A549 (cell line): ENCODE results near the gene ATP2C2. TPM values are rescaled to one million over a fixed set of nuclear protein-coding genes. Genes with fewer than 3 reads are reported as not detected.
"Not testable (repeated sequence)": the region's sequence is repeated elsewhere in the genome, so short reads cannot be mapped to it uniquely, and the experiment has no call there.

ENCODE experiments used
- ATAC-seq, 2 experiments: fragments of 200-7000 bp in 1 of 2; fragments of >200 bp in 1 of 2; cut with Nextera tagmentation in 1 of 2; cut with Tn5 transposase in 1 of 2; 3 replicates each; pipeline versions ENCODE4 v1.8.0 to v1.9.1; 2018 to 2020; ENCODE audit warnings: mild to moderate bottlenecking in 1 of 2, moderate library complexity in 1 of 2
- CTCF ChIA-PET: fragments of 300-600 bp; sonication (Branson Sonifier 250); formaldehyde crosslinking; extraction: SDS; loops from one replicate; lab custom pipeline; 2021; ENCODE audit warnings: antibody characterized with exemption, inconsistent platforms; lab: Yijun Ruan, JAX
- POLR2A ChIA-PET: fragments of 350-600 bp; formaldehyde crosslinking; extraction: SDS; loops from one replicate; lab custom pipeline; 2021; ENCODE audit warnings: antibody characterized with exemption, inconsistent platforms; lab: Yijun Ruan, JAX
- DNase-seq, 2 experiments: peaks; one replicate each; pipeline versions ENCODE4 v3.0.0 to v3.0.0-alpha.2; 2011 to 2016; ENCODE audit warnings: low read depth in 1 of 2, low spot score in 1 of 2
- FAIRE-seq: peaks from 2 replicates; lab custom pipeline; 2011; peaks lifted over from hg19 to GRCh38; lab: Jason Lieb, UNC
- H3K27ac ChIP-seq, 2 experiments: fragments of >200 bp; sonication (Bioruptor Twin); formaldehyde crosslinking; 3 replicates each; pipeline ENCODE4 v1.5.1; 2016 to 2017
- H3K4me1 ChIP-seq: fragments of >200 bp; sonication (Bioruptor Twin); formaldehyde crosslinking; 3 replicates; pipeline ENCODE4 v1.6.1; 2016
- H3K4me2 ChIP-seq: fragments of >200 bp; sonication (Bioruptor Twin); formaldehyde crosslinking; 3 replicates; pipeline ENCODE4 v1.6.1; 2016
- H3K4me3 ChIP-seq: fragments of >200 bp; sonication (Bioruptor Twin); formaldehyde crosslinking; 3 replicates; pipeline ENCODE4 v1.5.1; 2016
- H3K9me3 ChIP-seq: fragments of >200 bp; sonication (Bioruptor Twin); formaldehyde crosslinking; 3 replicates; pipeline ENCODE4 v1.6.1; 2016
- ATOH8 ChIP-seq: fragments of 250-450 bp; sonication (Bioruptor Pico); IDR thresholded peaks from 2 replicates; pipeline ENCODE4 v1.5.0; 2020; ENCODE audit warnings: low read depth, mild to moderate bottlenecking, moderate library complexity
- BCL3 ChIP-seq: fragments of >200 bp; sonication (Bioruptor Twin); formaldehyde crosslinking; IDR thresholded peaks from 3 replicates; pipeline ENCODE4 v1.6.1; 2016
- CBX2 ChIP-seq: fragments of 200-600 bp; sonication (generic); IDR thresholded peaks from 2 replicates; pipeline ENCODE4 v1.6.1; 2016; ENCODE audit warnings: low read depth, mild to moderate bottlenecking, borderline replicate concordance
- CEBPB ChIP-seq, 2 experiments: fragments of >200 bp in 1 of 2; sonication (Bioruptor Twin) in 1 of 2; formaldehyde crosslinking in 1 of 2; IDR thresholded peaks; 2 replicates each; pipeline ENCODE4 v1.6.1; 2012 to 2016
- CHD4 ChIP-seq: fragments of 200-600 bp; sonication (generic); IDR thresholded peaks from 2 replicates; pipeline ENCODE4 v1.6.1; 2016; ENCODE audit warnings: antibody characterized with exemption, mild to moderate bottlenecking, borderline replicate concordance
- EP300 ChIP-seq, 2 experiments: fragments of >200 bp; sonication (Bioruptor Twin); formaldehyde crosslinking; IDR thresholded peaks; 2 replicates in 1 of 2; 3 replicates in 1 of 2; pipeline ENCODE4 v1.6.1; 2016 to 2017
- FOSB ChIP-seq: fragments of 250-450 bp; sonication (Bioruptor Pico); IDR thresholded peaks from 2 replicates; pipeline ENCODE4 v1.5.0; 2020; ENCODE audit warnings: mild to moderate bottlenecking, moderate library complexity
- FOXS1 ChIP-seq: fragments of 250-450 bp; sonication (Bioruptor Pico); IDR thresholded peaks from 2 replicates; pipeline ENCODE4 v1.5.0; 2020; ENCODE audit warnings: mild to moderate bottlenecking, moderate library complexity
- GATA3 ChIP-seq: IDR thresholded peaks from 2 replicates; pipeline ENCODE4 v1.6.1; 2012; ENCODE audit warnings: borderline replicate concordance
- HOXA7 ChIP-seq: fragments of 250-450 bp; sonication (Bioruptor Pico); IDR thresholded peaks from 2 replicates; pipeline ENCODE4 v1.5.0; 2020; ENCODE audit warnings: mild to moderate bottlenecking, moderate library complexity
- HOXB13 ChIP-seq: fragments of 250-450 bp; sonication (Bioruptor Pico); IDR thresholded peaks from 2 replicates; pipeline ENCODE4 v1.5.0; 2020; ENCODE audit warnings: low read depth, mild to moderate bottlenecking, moderate library complexity
- JUN ChIP-seq, 2 experiments: fragments of >200 bp; sonication (Bioruptor Twin); formaldehyde crosslinking; IDR thresholded peaks; 2 replicates in 1 of 2; 3 replicates in 1 of 2; pipeline ENCODE4 v1.6.1; 2016 to 2017
- JUNB ChIP-seq: fragments of >200 bp; sonication (Bioruptor Twin); formaldehyde crosslinking; IDR thresholded peaks from 2 replicates; pipeline ENCODE4 v1.6.1; 2016
- KDM5A ChIP-seq: fragments of 200-600 bp; sonication (generic); IDR thresholded peaks from 2 replicates; pipeline ENCODE4 v1.6.1; 2016; ENCODE audit warnings: antibody characterized with exemption, mild to moderate bottlenecking
- MAFK ChIP-seq: fragments of 450-650 bp; IDR thresholded peaks from 2 replicates; pipeline ENCODE4 v1.6.1; 2014; ENCODE audit not compliant: partially characterized antibody
- NFE2L2 ChIP-seq: fragments of 150-350 bp; conservative IDR thresholded peaks from 2 replicates; pipeline ENCODE4 v1.6.1; 2014; ENCODE audit warnings: low read length
- NPAS2 ChIP-seq: fragments of 250-450 bp; sonication (Bioruptor Pico); IDR thresholded peaks from 2 replicates; pipeline ENCODE4 v1.8.0; 2022; ENCODE audit warnings: mild to moderate bottlenecking, moderate library complexity, borderline replicate concordance
- RAD21 ChIP-seq, 2 experiments: fragments of >200 bp in 1 of 2; sonication (Bioruptor Twin) in 1 of 2; formaldehyde crosslinking in 1 of 2; IDR thresholded peaks in 1 of 2; conservative IDR thresholded peaks in 1 of 2; 2 replicates in 1 of 2; 3 replicates in 1 of 2; pipeline ENCODE4 v1.6.1; 2012 to 2018; ENCODE audit warnings: inconsistent platforms in 1 of 2
- RCOR1 ChIP-seq: fragments of 150-350 bp; IDR thresholded peaks from 2 replicates; pipeline ENCODE4 v1.6.1; 2014; ENCODE audit warnings: antibody characterized with exemption, low read length, low read depth
- REST ChIP-seq: fragments of 200-600 bp; sonication (generic); IDR thresholded peaks from 2 replicates; pipeline ENCODE4 v1.6.1; 2016; ENCODE audit warnings: antibody characterized with exemption, mild to moderate bottlenecking, moderate library complexity
- TP53 ChIP-seq: fragments of 250-450 bp; sonication (Bioruptor Pico); IDR thresholded peaks from 2 replicates; pipeline ENCODE4 v1.5.0; 2021; ENCODE audit warnings: mild to moderate bottlenecking, moderate library complexity
- USF2 ChIP-seq: fragments of 450-650 bp; IDR thresholded peaks from 2 replicates; pipeline ENCODE4 v1.6.1; 2014; ENCODE audit warnings: antibody characterized with exemption
- ZC3H11A ChIP-seq: fragments of 450-650 bp; IDR thresholded peaks from 2 replicates; pipeline ENCODE4 v1.6.1; 2014; ENCODE audit warnings: antibody characterized with exemption, mild to moderate bottlenecking
- ZSCAN20 ChIP-seq: fragments of 250-450 bp; sonication (Bioruptor Pico); IDR thresholded peaks from 2 replicates; pipeline ENCODE4 v1.8.0; 2022; ENCODE audit warnings: mild to moderate bottlenecking, moderate library complexity
- WGBS: methylation state at CpG from one replicate; pipeline ENCODE4 v1.1.6; 2017; ENCODE audit errors: missing lambda C conversion rate; 5-methylcytosine and 5-hydroxymethylcytosine counted together
- polyA plus RNA-seq, 4 experiments: library from polyadenylated mRNA; depleted of rRNA in 3 of 4; stranded (reverse); fragments of >200 nt; fragmentation: RNase III in 1 of 4; extraction: RNeasy Plus Mini Kit Qiagen cat#74134 plus additional on column Dnase treatment in 1 of 4; gene quantifications; 2 replicates in 3 of 4; 3 replicates in 1 of 4; pipeline ENCODE4 v1.2.3, GENCODE V29; 2011 to 2017

The ATP2C2 gene
- polyA plus RNA-seq, 2 of the 4 experiments (the other 2 are of a cell fraction) = 0.14 to 0.17 TPM

GRCh38 chr16:84419730-84420129, 51.4 kb downstream of the ATP2C2 start (continued):
- no peak for TF ChIP-seq BCL3
- no peak for TF ChIP-seq ATOH8
- TF ChIP-seq FOSB (CRISPR knock-in tag) = no peak

GRCh38 chr16:84420556-84420955, 52.2 kb downstream of the ATP2C2 start:
- not testable (repeated sequence) for FAIRE-seq, H3K4me2 ChIP-seq, H3K27ac ChIP-seq, ATAC-seq, DNase-seq, H3K4me3 ChIP-seq, H3K4me1 ChIP-seq
- POLR2A ChIA-PET = interaction anchor here (0.6 kb wide), 1 partner anchor 9 kb away, joined by 3 read pairs; no protein-coding TSS in a partner anchor
- CTCF ChIA-PET = interaction anchor here (1.2 kb wide), 1 partner anchor 9 kb away, joined by 5 read pairs; no protein-coding TSS in a partner anchor
- H3K9me3 ChIP-seq = peaks cover 15% of the 10 kb centered on the region
- WGBS = 70% methylated on average over 6 of the region's 6 CpGs

GRCh38 chr16:84421081-84421937, 53.0 kb downstream of the ATP2C2 start:
- Histone ChIP-seq H3K4me1 (no peaks in the 10 kb centered on the region), H3K9me3 (peaks cover 15% of the 10 kb centered on the region), H3K4me3 (no peak overlapping the region), H3K27ac (no peak overlapping the region), H3K4me2 (no peak overlapping the region)
- ATAC-seq = no peak
- FAIRE-seq = no peak
- TF ChIP-seq BCL3 (no peak), GATA3 (no peak), CEBPB (IDR thresholded peaks at IDR 0.05) (no peak), FOSB (CRISPR knock-in tag) (no peak), TP53 (CRISPR knock-in tag) (no peak), HOXA7 (CRISPR knock-in tag) (no peak), JUN (IDR thresholded peaks at IDR 0.05) (no peak), NFE2L2 (no peak), MAFK (no peak), RCOR1 (no peak), ZSCAN20 (CRISPR knock-in tag) (no peak), EP300 (IDR thresholded peaks at IDR 0.05) (no peak), CHD4 (no peak), JUNB (no peak)
- ChIA-PET POLR2A (no interaction called here), CTCF (interaction anchor here (0.7 to 1.2 kb wide), 2 partner anchors 10 to 16 kb away, joined by 3 to 5 read pairs; no protein-coding TSS in a partner anchor)
- WGBS = 86% methylated on average over 21 of the region's 21 CpGs
- DNase-seq = no peak

- WGBS = 64% methylated on average over 4 of the region's 4 CpGs
- CTCF ChIA-PET = no interaction called here
- H3K4me2 ChIP-seq = no peak overlapping the region
These were observed 53.5 kb downstream of the ATP2C2 start for GRCh38 chr16:84421938-84422220.

More at GRCh38 chr16:84421938-84422220, 53.5 kb downstream of the ATP2C2 start:
- DNase-seq (no peak), ATAC-seq (no peak), FAIRE-seq (no peak)
- POLR2A ChIA-PET = no interaction called here
- Histone ChIP-seq H3K4me1 (no peaks in the 10 kb centered on the region), H3K4me3 (no peak overlapping the region), H3K27ac (no peak overlapping the region), H3K9me3 (peaks cover 15% of the 10 kb centered on the region)
- TF ChIP-seq NPAS2 (CRISPR knock-in tag) (no peak), KDM5A (no peak), HOXB13 (CRISPR knock-in tag) (no peak), FOXS1 (CRISPR knock-in tag) (no peak), CBX2 (no peak), USF2 (no peak), ZC3H11A (no peak), REST (no peak), TP53 (CRISPR knock-in tag) (no peak), RAD21 (conservative IDR thresholded peaks at IDR 0.05 in 1 of 2, IDR thresholded peaks at IDR 0.05 in 1 of 2) (no peak)
